CD4-positive, alpha-beta T cell treated with Interleukin-1 beta for 1 hour (primary cell): ENCODE data around the gene BRME1.
A peak's percentile ranks its signal among the peaks of the same experiment; 100 is the strongest.

Experiments
- DNase-seq, 2 donors: peaks; one replicate each; pipeline ENCODE4 v3.0.0-alpha.2; 2020 to 2022

The BRME1 gene

GRCh38 chr19:13885826-13886365 lies 20.0 kb downstream of the BRME1 start:
- DNase-seq, result no peak

- DNase-seq, result no peak
Measured at GRCh38 chr19:13884726-13885591, 21.0 kb downstream of the BRME1 start.

- DNase-seq, result no peak
Measured at GRCh38 chr19:13883516-13884064, 22.3 kb downstream of the BRME1 start.

GRCh38 chr19:13882836-13883235 lies 23.1 kb downstream of the BRME1 start:
- DNase-seq, result no peak

- DNase-seq, result no peak
Measured at GRCh38 chr19:13882419-13882795, 23.5 kb downstream of the BRME1 start.

GRCh38 chr19:13881692-13882418 lies 24.1 kb downstream of the BRME1 start:
- DNase-seq, result peak in 1 of 2 donors; percentile 50

- DNase-seq, result peak; percentile 25 to 31
Measured at GRCh38 chr19:13881251-13881691, 24.6 kb downstream of the BRME1 start.

- peak; percentile 97 to 98 for DNase-seq
Measured at GRCh38 chr19:13880059-13881043, 25.6 kb downstream of the BRME1 start.

GRCh38 chr19:13877303-13877702 lies 28.6 kb downstream of the BRME1 start:
- no peak for DNase-seq

- no peak for DNase-seq
Measured at GRCh38 chr19:13876834-13877233, 29.1 kb downstream of the BRME1 start, which contains the start of gene NANOS3. NANOS3 (plus strand) TSS chr19:13877134; CDS start chr19:13877249, 115 bp downstream.

GRCh38 chr19:13875824-13876223 lies 30.1 kb downstream of the BRME1 start:
- no peak for DNase-seq

GRCh38 chr19:13873834-13874515 lies 31.9 kb downstream of the BRME1 start:
- no peak for DNase-seq

GRCh38 chr19:13872695-13873389 lies 33.1 kb downstream of the BRME1 start:
- peak; percentile 27 to 32 for DNase-seq

- no peak for DNase-seq
Measured at GRCh38 chr19:13872339-13872694, 33.6 kb downstream of the BRME1 start.

- no peak for DNase-seq
Measured at GRCh38 chr19:13870873-13871272, 35.0 kb downstream of the BRME1 start.

- DNase-seq, result no peak
Measured at GRCh38 chr19:13869281-13869680, 36.6 kb downstream of the BRME1 start.

GRCh38 chr19:13868663-13869062 lies 37.3 kb downstream of the BRME1 start:
- DNase-seq, result no peak

GRCh38 chr19:13866463-13867046 lies 39.4 kb downstream of the BRME1 start:
- no peak for DNase-seq

GRCh38 chr19:13865571-13866462 lies 40.1 kb downstream of the BRME1 start:
- DNase-seq, result no peak
